Upper lobe of left lung (tissue), 4 donors: ENCODE results near the gene ARHGEF38.
A peak's percentile ranks its signal among the peaks of the same experiment; 100 is the strongest.

Experiments used
- CTCF ChIP-seq, 6 experiments: fragments of 450-650 bp in 4 of 6; fragments of 200-600 bp in 2 of 6; sonication (generic) in 2 of 6; IDR thresholded peaks; one replicate each; pipeline ENCODE4 v1.5.1; 2016 to 2019; ENCODE audit warnings: antibody characterized with exemption in 6 of 6
- EP300 ChIP-seq, 4 donors: sonication (generic); formaldehyde crosslinking; IDR thresholded peaks; one replicate each; pipeline ENCODE4 v1.5.1; 2017; ENCODE audit warnings: antibody characterized with exemption in 4 of 4, control low read depth in 2 of 4
- POLR2A ChIP-seq, 4 donors: fragments of 450-650 bp; IDR thresholded peaks; one replicate each; pipeline ENCODE4 v1.5.1; 2016 to 2017; ENCODE audit warnings: antibody characterized with exemption in 4 of 4, mild to moderate bottlenecking in 2 of 4

DNA sequence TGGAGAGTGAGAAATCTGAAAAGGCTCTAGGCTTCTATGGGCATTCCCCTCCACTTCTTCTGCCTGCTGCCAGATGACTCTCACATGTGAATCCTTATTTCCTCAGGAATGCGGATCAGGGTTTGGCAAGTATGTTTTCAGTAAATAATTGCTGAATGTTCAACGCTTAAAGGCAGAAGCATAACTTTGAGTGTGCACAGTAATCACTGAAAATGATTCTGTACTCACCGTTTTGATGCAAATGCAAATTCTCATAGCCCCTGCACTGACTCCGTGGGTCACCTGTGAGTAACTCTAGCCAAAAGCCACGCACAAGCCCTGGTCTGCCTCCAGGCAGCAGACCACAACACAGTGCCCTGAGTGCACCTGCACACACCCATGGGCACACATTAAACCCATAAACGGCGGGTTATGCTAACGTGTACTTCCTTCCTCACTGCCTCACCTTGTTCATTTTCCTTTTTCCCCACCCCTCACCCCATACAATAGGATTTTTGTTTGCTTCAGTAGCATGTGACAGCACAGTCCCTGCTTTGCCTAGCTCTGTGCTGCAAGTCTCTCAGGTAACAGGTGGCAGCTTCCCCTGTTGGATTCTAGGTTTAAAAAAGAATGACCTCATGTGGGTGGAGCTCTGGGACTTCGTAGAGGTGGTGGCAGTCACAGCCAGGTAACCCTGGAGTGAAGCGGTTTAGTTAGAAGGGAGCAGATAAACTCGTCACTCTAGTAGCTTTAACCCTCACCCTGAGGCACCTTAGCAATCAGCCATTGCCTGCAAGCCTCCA, at the start of gene ARHGEF38:
- TF ChIP-seq CTCF (IDR thresholded peaks at IDR 0.05) (no peak), POLR2A (IDR thresholded peaks at IDR 0.05) (peak in 2 of 4 donors; percentile 43 to 90), EP300 (IDR thresholded peaks at IDR 0.05) (no peak)
